HFF-Myc (cell line): ENCODE data around the gene INTS11.
A peak's percentile ranks its signal among the peaks of the same experiment; 100 is the strongest.

Experiments used
- DNase-seq: peaks from one replicate; pipeline ENCODE4 v3.0.0-alpha.2; 2011; ENCODE audit warnings: low read depth; ENCODE audit errors: extremely low read depth
- H3K4me3 ChIP-seq: replicated peaks from 2 replicates; pipeline ENCODE4 v1.5.1; 2011; ENCODE audit warnings: low read depth, mild to moderate bottlenecking, control low read depth, low read length
- TF ChIP-seq, protein P1 (sequence below): IDR thresholded peaks from 2 replicates; pipeline ENCODE4 v1.5.1; 2012; ENCODE audit warnings: mild to moderate bottlenecking, low read depth, low read length, control low read depth; ENCODE audit errors: missing control alignments

Gene INTS11

DNA sequence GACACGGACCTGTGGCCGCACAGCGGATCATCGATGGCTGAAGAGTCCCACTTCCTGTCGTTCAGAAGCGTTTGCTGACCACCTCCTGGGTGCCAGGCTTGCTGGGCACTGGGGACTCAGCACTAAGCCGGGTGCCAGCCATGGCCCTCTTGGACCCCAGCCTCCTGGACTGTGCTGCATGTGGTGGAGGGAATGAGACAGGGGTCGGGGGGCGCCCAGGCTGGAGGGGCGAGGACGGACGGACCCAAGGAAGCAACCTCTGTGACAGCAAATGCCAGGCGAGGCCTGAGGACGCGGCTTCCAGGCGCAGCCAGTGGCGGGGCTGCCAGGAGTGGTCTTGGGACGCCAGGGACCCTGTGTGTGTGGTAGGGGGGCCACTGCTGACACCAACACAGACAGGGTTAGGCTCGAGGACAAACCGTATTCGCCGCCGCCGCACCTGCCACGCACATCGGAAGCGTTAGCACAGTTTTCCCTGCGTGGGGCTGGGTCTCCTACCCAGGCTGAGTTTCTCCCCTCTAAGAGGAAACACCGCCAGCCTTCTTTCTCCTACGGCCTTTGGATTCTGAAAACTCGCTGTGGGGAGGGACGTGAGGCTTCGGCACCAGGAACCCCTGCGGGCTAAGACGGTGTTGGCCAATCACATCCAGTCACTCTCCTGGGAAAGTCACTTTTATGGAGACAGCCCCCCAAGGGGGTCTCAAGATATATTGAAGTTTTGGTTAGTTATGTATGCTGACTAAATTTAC is 36.9 kb upstream of the INTS11 start:
- TF ChIP-seq, protein P1, sequence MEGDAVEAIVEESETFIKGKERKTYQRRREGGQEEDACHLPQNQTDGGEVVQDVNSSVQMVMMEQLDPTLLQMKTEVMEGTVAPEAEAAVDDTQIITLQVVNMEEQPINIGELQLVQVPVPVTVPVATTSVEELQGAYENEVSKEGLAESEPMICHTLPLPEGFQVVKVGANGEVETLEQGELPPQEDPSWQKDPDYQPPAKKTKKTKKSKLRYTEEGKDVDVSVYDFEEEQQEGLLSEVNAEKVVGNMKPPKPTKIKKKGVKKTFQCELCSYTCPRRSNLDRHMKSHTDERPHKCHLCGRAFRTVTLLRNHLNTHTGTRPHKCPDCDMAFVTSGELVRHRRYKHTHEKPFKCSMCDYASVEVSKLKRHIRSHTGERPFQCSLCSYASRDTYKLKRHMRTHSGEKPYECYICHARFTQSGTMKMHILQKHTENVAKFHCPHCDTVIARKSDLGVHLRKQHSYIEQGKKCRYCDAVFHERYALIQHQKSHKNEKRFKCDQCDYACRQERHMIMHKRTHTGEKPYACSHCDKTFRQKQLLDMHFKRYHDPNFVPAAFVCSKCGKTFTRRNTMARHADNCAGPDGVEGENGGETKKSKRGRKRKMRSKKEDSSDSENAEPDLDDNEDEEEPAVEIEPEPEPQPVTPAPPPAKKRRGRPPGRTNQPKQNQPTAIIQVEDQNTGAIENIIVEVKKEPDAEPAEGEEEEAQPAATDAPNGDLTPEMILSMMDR = no peak
- DNase-seq = no peak
- no peak overlapping the region for H3K4me3 ChIP-seq

DNA sequence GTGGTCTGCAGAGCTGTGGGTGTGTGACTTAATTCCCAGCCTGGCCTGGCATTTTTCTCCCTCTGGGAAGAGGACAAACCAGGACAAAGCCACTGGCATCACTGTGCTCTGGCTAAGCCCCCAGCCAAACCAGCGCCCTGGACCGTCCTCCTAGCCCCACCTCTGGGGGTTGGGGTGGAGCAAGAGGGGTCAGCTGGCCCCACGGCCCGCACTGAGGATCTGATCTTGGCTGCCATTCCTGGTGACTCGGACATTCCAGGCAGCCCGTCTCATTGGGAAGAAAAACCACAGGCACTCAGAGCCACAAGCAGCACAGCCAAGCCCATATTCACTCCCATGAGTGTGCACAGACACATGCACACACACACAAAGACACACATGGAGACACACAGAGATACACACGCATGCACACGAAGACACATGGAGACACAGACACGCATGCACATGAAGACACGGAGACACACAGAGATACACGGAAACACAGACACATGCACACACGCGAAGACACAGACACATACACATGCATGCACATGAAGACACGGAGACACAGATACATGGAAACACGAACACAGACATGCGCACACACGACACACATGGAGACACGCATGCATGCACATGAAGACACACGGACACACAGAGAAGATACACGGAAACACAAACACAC is 36.2 kb upstream of the INTS11 start:
- peak; percentile 79 for DNase-seq

DNA sequence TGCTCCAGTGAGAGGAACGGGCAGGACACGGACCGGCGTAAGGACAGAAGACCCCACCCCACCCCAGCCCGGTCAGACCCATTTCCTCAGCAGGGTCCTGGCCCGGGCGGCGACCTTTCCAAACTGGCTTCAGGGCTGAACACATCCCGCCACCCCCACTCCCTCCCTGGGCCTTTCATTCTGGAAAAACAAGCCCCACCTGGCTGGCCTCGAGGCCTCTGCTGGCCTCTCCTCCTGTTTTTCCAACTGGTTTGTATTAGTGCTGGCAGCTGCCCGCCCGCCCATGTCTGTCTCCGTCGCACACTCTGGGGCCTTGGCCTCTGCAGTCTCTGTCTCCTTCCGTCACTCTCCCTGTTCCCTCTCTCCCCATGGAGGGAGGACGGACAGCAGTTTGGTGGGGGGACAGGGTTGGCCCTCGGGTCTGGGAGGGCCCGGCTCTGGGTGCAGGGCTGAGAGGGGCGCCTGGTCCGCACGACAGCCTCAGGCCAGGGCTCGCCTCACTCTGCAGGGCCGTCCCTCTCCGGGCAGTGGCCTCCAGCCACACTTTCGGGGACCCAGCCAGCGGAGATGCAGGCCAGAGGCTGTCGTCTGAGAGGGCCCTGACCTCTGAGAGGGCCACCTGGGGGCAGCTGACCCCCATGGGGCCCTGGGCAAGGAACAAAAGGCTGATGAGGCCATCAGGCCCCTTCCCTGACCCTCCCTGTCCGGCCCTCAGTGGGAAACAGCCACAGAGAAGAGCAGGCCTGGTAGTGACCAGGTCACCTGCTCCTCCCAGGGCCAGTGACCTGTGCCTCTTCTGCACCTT is 35.4 kb upstream of the INTS11 start:
- peak overlapping the region; percentile 77 for H3K4me3 ChIP-seq
- DNase-seq = no peak
- TF ChIP-seq, protein P1 = no peak

More for the DNA sequence above, 36.2 kb upstream of the INTS11 start:
- TF ChIP-seq, protein P1 = no peak
- H3K4me3 ChIP-seq = peak overlapping the region; percentile 77; the same call in 1 of the 2 replicates

DNA sequence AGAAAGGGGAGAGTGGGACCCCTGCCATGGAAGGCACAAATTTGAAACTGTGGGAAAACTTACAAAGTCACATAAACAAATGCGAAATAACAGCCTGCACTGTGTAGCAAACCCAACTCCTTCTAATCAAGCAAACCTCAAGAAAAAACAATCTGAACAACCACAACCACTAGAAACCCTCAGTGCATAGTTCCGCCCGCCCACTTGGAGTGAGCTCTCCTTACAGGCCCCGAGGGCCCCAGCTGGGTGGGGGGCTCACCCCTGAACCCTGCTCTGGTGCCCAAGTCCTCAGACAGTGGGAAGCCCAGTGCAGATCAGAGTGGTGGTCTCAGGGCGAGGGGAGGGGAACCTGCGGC is 34.8 kb upstream of the INTS11 start:
- no peak for DNase-seq
- peak overlapping the region; percentile 77 for H3K4me3 ChIP-seq
- TF ChIP-seq, protein P1 = no peak

DNA sequence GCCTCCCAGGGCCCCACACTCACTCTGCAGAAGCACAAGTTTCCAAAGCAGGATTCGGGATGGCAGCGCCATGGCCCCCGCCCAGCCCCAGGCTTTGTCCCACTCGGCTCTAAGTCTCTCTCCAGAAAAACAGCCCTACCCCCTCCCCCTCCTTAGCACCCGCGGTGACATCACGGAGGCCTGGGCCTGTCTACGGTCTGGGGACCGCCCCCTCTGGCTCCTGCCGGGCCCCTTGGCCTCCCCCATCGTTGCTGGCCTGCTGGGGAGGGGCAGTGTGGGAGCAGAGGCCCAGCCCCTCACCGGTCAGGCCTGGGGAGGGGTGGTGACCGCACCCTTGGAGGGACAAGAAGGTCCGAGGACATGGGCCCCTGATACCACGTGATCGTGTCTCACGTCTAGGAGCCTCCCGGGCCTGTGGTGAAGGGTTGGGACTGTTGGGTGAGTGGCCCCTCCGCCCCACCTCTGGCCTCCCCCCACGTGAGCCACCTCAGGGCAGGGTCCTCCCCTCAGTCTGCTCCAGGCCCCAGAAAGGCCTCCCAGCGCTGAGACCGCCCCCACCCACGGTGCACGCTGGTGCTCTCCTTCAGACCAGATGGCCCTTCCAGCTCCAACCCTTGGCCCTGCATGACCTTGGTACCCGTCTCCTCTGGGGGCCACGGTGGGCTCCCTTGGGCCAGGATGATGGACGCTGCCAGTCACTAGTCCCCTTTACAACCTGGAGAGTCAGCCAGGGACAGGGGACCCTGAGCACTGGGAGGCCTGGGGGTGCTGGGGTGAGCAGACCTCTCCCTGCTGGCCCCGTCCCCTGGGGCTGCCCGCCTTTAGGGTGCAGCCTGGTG is 34.2 kb upstream of the INTS11 start, which contains the start of gene MXRA8:
Gene MXRA8, minus strand, starts transcription at position 123 of the 839 bp plus-strand sequence. Its CDS starts 51 bp downstream, at position 72.
- no peak for DNase-seq
- TF ChIP-seq, protein P1 = no peak

DNA sequence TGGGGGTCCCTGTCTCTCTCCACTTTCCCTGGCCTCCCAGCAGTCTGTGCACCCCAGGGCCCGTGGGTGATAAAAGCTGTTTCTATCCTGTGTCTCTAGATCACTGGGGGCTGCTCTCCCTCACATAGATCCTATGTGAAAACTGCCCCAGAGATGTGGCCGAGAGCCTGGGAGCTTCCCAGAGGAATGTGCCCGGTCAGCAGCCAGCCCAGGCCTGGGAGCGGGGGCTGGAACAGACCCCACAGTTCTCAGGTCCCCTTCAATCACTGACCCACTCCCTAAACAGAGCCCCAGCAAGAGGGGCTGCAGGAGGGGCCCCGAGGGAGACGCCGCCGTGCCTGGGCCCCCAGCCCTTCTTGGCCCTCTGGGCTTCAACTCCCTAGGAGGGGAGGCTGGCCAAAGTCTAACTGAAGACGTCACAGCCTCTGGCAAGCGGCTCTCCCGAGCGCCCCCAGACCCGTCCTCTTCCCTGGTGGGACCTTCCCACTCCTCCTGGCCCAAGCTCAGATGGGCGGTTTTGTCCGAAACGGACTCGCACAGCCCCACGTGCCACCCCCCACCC is 33.5 kb upstream of the INTS11 start:
- no peak for DNase-seq
- TF ChIP-seq, protein P1 = no peak
- H3K4me3 ChIP-seq = peak overlapping the region; percentile 77

More for the DNA sequence above, 34.2 kb upstream of the INTS11 start, which contains the start of gene MXRA8:
- H3K4me3 ChIP-seq = peak within 1 kb of the TSS; percentile 77
